ENCODE results near the gene ZDHHC14.

DNA sequence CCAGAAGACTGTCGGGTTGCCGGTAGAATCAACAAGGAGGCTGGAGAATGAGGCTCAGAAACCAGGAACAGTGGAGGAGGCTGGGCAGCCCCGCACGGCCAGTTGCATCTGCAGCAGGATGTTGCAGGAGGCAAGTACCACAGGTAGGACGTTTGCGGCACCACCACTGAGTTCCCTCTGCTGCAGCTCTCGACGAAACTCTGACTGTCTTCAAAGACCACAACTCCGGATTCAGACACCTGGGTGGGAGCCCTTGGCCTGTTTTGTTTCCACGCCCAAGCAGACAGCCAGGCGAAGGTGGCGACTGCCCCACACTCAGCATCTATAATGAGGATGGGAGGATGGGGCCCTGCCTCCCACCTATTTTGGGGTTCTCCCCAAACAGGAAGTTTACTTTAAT, 218.2 kb downstream of the ZDHHC14 start:
- no peak for TF ChIP-seq POLR2A (IDR thresholded peaks at IDR 0.05; ENCODE audit: low read length)
- TF ChIP-seq GATA1 (IDR thresholded peaks at IDR 0.05; ENCODE audit: low read depth, low read length) = no peak
